GM12872 (cell line): ENCODE results near the gene SMARCAL1.

Experiments
- TF ChIP-seq, protein P1 (sequence below): IDR thresholded peaks from 3 replicates; pipeline ENCODE4 v1.5.1; 2011; ENCODE audit warnings: low read depth, mild to moderate bottlenecking, low read length, moderate library complexity; ENCODE audit not compliant: insufficient read depth

The SMARCAL1 gene

GRCh38 chr2:216412022-216412999 lies at the start of gene SMARCAL1:
Gene SMARCAL1, plus strand, starts transcription at chr2:216412484. Its CDS starts 2,221 bp downstream, at chr2:216414705.
- TF ChIP-seq, protein P1, sequence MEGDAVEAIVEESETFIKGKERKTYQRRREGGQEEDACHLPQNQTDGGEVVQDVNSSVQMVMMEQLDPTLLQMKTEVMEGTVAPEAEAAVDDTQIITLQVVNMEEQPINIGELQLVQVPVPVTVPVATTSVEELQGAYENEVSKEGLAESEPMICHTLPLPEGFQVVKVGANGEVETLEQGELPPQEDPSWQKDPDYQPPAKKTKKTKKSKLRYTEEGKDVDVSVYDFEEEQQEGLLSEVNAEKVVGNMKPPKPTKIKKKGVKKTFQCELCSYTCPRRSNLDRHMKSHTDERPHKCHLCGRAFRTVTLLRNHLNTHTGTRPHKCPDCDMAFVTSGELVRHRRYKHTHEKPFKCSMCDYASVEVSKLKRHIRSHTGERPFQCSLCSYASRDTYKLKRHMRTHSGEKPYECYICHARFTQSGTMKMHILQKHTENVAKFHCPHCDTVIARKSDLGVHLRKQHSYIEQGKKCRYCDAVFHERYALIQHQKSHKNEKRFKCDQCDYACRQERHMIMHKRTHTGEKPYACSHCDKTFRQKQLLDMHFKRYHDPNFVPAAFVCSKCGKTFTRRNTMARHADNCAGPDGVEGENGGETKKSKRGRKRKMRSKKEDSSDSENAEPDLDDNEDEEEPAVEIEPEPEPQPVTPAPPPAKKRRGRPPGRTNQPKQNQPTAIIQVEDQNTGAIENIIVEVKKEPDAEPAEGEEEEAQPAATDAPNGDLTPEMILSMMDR: no peak

DNA sequence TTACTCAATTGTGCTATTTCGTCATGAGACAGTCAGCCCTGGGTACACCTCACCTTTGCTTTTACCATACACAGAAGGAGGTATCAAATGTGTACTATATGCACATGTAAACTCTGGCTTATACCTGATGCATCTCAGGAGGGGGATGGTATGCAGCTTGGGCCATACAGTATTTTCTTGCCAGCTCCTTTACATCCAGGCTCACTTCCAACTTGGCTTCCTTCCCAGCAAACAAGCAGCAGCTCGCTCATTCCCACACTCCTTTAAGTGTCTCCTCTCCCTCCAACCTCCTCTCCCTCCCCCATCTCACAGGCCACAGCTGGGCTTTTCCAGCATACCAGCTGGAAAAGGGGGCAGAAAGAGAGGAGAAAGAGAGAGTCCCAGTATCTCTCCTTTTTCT lies 49.6 kb upstream of the SMARCAL1 start:
- TF ChIP-seq, protein P1: no peak

GRCh38 chr2:216363221-216363620 lies 49.1 kb upstream of the SMARCAL1 start:
- TF ChIP-seq, protein P1: no peak

- TF ChIP-seq, protein P1: no peak
Observed at GRCh38 chr2:216365518-216365917, 46.8 kb upstream of the SMARCAL1 start.

GRCh38 chr2:216366777-216367471 lies 45.4 kb upstream of the SMARCAL1 start:
- TF ChIP-seq, protein P1: no peak

- TF ChIP-seq, protein P1: no peak
Observed at GRCh38 chr2:216369821-216370220, 42.5 kb upstream of the SMARCAL1 start.

GRCh38 chr2:216370961-216371712 lies 41.1 kb upstream of the SMARCAL1 start:
- TF ChIP-seq, protein P1: no peak
